Dedifferentiated amniotic fluid mesenchymal stem cell (primary cell): ENCODE results near the gene DRAXIN.
A peak's percentile ranks its signal among the peaks of the same experiment; 100 is the strongest.

Experiments
- DNase-seq: peaks from one replicate; pipeline ENCODE4 v3.0.0-alpha.2; 2016; ENCODE audit errors: extremely low spot score

DRAXIN gene, protein sequence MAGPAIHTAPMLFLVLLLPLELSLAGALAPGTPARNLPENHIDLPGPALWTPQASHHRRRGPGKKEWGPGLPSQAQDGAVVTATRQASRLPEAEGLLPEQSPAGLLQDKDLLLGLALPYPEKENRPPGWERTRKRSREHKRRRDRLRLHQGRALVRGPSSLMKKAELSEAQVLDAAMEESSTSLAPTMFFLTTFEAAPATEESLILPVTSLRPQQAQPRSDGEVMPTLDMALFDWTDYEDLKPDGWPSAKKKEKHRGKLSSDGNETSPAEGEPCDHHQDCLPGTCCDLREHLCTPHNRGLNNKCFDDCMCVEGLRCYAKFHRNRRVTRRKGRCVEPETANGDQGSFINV

DNA sequence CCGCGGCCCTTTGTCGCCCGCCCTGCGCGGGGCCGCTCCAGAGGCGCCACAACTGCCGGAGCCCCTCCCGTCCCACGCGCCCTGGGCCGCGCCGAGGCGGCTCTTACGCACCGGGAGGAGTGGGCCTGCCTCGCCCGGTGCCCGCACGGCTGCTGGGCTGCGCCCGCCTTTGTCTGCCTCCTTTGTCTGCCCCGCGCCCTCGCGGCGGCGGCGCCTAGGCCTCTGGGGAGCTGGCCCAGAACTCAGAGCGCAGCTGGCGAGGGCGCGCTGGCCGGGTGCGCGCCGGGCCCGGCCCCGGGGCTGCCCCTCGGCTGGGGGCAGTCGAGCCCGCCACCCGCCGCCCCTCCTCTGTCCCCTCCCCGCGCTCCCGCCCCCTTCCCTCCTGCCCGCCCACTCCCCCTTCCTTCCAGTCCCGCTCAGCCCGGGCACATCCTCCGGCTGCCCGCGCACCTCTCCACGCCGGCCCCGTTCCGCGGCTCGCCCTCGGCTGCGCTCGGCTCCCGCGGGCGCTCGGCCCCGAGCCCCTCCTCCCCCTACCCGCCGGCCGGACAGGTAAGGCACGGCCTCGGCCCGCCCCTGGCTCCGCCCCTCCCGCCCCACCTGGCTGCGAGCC is at the start of gene DRAXIN:
TSS of gene DRAXIN (plus strand) at position 409 of the 613 bp plus-strand sequence. CDS start 14,549 bp downstream, outside the sequence.
- no peak for DNase-seq

DNA sequence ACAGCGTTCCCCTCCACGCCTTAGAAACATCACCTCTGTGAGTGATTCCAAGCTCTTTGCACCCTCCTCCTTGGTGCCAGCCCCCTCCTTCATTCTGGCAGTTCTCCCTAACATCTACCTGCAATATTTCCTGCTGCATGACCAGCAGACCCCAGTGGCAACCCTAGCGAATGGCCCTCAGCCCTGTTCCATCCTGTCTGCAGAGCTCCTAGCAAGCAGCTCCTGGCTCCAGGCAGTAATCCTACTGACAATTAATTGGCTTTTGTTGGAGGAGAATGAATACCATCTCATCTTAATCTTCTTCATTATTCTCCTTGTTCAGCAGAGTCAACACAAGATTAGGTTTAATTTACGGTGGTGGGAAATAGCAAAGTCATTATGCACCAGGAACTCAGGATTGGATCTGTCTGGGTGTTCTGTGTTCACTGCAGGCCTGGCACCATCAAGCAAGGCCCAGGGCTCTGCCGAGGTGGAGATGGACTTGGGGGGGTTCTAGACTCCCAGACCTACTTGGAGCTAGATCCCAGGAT is 49.7 kb upstream of the DRAXIN start:
- DNase-seq = no peak

DNA sequence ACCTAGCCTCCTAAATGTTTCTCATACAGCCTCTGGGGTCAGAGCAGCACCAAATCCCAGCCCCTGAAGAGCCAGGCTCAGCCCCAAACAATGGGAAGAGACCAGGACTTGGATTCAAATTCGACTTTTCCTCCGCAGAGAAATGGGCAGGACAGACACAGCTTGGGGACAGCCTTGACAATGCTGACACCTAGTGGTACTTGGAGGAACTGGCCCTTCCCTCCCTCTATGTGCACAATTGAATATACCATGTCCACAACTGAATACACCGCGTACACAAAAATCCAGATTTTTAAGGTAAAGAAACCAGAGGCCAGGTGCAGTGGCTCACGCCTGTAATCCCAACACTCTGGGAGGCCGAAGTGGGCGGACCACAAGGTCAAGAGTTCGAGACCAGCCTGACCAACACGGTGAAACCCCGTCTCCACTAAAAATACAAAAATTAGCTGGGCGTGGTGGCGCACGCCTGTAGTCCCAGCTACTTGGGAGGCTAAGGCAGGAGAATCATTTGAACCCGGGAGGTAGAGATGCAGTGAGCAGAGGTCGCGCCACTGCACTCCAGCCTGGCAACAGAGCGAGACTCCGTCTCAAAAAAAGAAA is 49.0 kb upstream of the DRAXIN start:
- peak; percentile 40 for DNase-seq

DNA sequence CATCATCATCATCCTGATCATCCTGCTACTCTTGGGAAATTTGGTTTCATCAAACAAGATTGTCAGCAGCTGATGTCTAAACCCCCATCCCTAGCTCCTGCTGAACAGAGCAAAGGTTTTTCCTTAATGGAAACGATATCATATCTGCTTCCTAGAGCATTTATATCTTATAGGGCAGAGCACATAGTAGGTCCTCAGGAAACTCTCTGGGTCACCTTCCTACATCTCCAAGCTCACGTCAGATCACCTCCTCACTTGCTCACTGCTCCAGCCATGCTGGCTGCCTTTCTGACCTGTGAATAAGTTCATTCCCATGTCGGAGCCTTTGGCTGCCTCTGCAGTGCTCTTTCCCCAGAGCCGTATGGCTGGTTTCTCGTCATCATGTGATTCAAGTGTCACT is 47.7 kb upstream of the DRAXIN start:
- DNase-seq = no peak

DNA sequence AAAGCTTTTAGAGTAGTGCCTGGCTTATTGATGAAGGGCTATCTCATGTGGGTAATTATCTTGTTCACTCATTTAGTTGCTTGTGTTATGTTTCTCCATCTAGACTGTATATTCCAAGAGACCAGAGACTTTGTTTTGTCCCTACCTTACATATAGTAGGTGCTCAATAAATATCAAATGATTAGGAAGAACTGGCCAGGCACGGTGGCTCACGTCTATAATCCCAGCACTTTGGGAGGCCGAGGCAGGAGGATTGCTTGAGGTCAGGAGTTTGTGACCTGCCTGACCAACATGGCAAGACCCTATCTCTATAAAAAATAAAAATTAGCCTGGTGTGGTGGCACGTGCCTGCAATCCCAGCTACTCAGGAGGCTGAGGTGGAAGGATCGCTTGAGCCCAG is 46.2 kb upstream of the DRAXIN start:
- no peak for DNase-seq

DNA sequence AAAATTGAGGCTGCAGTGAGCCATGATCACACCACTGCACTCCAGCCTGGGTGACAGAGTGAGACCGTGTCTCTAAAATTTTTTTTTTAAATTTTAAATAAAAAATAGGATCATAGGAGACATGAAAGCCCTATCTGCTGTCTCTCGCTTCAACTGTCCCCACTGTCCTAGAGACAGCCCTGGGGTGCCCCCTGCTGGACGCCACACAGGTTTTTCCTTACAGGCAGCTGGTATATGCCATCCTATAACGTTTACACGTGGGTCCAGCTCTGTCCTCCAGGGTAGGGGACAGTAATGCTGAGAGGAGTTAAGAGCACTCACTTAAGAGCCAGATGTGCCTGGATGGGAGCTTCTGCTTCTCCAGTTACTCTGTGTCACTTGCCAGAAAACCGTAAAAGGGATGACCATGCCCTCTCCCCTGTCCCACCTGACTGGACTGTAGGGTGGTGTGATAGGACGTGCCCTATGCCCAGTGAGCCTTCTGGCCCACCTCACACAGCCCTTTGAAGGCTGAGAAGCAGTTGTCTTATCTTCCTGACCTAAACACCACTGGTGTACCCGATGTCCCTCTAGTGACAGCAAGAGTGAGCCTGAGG is 45.7 kb upstream of the DRAXIN start:
- DNase-seq = peak; percentile 73

DNA sequence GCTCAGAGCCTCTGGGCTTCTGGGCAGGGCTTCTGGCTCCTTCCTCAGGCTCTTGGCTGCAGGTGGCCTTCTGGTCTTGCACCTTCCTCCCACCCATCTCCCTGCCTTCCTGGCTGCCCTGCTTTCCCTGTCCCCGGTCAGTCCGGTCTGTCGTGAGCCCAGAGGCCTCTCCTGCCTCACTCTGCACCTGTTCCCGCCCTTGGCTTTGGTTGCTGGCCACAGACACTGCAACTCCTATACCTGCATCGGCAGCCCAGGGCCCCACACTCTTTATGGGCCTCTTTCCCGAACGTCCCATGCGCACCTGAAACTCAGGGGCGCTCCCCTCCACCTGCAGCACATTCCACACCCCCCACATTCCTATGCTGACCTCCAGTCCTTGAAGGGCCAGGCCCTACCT is 45.2 kb upstream of the DRAXIN start:
- DNase-seq = no peak

DNA sequence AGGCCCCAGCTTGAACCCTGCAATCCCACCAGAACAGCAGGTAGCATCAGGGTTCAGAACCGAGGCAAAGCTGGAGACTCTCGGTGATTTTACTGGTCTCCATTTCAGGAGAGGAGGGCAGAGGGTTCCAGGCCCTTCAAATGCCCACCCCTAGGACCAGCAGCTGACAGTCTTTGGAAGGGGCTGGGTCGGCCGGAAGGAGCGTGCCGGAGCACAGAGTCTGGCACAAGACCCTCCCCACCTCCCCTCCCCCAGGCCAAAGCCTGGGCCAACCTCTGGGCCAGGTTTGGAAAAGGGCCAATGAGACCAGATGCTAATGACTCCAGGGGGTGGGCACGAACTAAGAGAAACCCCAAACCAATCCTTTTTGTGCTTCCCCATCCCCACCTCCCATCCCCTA is 44.2 kb upstream of the DRAXIN start:
- no peak for DNase-seq

DNA sequence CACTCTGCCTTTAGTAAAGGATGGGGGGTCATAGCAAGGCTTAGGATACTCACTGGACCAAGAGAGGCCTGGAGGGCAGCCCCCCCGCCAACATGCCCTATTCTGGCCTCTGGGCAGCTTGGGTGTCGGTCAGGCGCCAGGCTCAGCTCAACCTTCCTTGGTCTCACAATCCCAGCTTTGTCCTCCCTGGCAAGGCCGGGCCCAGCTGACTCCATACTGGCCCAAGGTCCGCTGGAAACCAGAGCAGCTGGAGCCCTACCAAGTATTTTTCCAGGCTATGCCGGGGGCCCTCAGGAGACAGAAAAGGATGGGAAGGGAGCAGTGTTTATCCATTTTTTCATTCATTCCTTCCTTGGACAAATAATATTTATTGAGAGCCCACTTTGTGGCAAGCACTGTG is 43.5 kb upstream of the DRAXIN start:
- DNase-seq = no peak

DNA sequence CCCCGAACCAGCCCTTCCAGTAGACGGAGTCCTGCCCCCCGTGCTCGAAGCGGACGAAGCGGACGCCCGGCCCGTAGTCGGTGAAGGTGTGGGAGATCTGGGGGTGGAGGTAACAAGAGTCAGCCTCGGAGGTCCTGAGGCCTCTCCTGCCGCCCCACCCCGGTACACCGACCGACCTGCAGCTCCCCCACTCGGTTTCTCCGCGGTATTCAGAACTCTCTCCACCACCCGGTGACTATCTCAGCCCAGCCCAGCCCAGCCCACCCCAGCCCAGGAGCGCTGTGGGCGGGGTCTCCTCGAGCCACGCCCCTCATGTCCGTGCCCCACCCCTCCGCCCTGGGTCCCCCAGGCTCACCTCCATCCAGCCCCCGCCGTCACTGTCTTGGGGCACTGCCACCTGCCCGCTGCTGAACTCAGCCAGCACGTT is 42.8 kb upstream of the DRAXIN start:
- DNase-seq = no peak

DNA sequence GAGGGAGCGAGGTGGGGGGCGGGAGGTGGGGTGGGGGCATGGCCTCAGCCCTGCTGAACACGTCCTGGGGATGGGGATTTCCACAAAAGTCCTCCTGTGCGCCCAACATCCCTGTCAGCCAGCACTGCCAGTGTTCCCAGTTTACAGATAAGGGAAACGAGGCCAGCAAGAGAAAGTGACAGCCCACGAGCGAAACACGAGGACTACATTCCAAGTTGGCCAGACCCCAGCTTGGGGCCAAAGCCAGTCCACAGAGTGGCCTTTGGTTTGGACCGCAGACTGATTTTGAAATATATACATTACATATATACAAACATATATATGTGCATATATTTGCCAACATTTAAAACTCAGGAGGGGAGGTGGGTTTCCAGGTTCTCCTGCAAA is 42.3 kb upstream of the DRAXIN start:
- DNase-seq = no peak

DNA sequence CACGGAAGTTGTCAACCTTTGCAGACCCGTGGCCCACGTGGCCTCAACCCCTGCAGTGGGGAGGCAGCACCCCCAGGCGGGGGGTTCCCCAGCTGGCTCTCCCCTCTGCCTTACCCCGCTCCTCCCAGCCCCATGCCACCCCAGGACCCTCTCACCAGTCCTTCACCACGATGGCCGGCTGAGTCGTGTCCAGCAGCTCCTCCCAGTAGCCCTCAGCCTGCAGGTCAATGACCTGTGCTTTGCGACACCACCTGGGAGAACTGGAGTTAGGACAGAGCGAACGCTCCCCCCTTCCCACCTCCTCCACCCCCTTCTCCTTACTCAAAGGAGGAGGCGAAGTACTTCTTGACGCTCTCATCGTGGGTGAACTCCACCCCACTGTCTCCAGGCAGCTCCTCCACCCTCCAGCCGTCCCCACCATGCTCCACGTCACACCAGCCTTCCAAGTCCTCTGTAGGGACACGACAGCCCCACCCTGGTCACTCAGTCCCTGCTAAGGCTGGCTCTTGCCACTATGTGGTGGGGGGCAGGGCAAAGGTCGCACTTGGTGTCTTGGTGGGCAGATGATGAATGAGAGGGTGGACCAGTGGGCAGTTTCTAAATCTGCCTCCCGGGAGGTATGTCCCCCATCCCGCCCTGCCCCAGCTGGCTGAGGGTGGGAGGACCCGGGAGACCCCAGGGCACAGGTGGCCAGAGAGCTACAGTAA is 41.7 kb upstream of the DRAXIN start:
- no peak for DNase-seq

DNA sequence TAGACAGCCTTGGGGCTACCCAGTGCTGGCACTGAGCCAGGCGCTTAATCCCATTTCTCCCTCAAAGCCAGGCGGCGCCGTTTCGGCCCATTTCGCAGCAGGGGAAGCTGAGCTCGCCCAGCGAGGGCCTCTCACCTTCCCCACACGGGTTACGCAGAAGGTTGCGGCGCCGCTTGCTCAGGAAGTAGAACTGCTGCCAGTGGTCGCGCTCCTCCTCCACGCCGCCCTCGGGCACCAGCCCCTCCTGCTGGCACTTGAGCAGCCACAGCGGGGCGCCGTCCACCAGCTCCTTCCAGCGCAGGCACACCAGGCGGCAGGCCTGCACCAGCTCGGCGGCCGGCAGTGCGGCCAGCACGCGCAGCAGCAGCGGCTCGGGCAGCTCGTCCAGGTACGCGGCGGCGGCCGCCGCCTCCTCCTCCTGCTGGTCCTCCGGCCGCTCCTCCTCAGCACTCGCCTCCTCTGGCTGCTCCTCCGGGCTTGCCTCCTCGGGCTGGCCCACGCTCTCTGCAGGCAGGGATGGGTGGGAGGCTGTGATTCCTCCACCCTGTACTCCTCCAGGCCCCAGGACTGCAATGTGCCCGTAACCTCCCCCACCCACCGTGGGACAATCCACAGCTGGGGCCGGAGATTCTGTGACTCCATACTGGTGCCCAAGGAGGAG is 41.0 kb upstream of the DRAXIN start:
- DNase-seq = peak; percentile 34

DNA sequence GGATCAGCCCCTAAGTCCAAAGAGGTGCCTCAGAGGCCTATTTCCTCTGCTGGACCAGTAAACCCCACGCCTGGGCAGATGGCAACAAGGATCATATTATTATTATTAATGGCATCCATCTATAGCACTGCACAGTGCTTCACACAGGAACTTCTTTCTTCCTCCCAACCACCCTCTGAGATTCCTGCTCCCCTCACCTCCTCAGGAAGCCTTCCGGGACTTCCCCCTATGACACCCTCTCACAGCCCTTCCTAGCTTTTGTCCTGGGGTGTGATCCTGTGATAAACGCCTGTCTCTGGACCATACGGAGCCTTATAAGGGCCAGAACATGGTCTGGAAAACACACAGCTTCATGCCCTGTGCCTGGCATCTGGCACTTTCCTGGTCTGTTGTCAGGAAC is 40.5 kb upstream of the DRAXIN start:
- DNase-seq = no peak

DNA sequence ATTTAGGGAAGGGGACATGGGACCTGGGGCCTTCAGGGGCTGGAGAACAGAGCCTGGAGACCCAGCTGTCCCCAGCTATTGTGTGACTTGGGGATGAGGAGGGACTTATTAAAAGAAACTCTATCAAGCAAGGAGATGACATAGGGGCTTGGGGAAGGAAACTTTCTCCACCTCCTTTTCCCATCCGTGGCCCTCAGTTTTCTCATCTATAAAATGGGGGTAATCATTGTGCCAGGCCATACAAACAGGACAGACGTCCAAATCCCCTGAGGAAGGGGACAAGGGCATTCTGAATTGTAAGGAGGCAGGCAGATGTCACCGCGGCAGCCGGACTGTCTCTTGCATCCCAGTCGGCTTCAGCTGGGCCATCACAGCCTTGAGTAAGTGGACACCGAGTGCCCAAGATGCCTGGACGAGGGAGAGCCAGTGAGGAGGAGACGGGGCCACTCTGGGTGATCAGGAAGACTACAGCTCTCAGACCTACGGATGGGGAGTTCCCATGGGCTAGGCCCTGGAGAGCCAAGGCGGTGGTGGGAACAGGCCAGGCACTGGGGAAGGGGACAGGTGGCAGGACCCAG is 39.2 kb upstream of the DRAXIN start:
- no peak for DNase-seq

DNA sequence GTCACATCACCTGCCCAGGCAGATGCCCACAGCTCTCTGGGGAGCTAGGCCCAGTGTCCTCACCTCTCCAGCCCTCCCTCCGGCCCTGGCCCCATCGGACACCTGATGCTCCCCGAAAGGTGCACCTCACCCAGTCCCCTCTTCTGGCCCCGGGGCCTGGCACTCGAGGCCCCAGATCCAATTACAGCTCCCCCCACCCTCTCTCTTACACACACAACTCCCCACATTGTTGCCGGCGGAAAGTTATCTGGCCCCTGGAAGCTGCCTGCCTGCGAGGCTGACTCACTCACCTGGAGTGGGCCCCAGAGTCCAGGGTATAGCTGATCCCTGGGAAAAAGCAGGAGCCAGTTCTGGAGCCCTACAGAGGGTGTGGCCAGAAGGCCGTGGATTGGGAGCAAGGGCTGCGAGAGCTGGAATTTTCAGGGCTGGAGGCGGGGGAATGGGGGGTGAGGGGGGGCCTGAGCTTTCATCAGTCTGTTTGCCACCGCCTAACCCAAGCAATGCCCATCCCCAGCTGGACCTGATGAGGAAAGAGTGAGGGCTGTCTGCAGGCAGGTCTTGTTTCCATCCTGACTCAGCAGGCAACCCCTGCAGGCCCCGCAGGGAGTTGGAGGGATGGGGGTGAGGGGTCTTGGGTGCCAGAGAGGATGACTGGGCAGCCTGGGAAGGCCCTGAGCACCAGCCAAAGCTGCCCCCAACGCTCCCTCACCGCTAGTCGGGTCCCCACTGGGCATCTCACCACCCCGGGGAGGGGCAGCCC is 38.2 kb upstream of the DRAXIN start:
- DNase-seq = no peak

DNA sequence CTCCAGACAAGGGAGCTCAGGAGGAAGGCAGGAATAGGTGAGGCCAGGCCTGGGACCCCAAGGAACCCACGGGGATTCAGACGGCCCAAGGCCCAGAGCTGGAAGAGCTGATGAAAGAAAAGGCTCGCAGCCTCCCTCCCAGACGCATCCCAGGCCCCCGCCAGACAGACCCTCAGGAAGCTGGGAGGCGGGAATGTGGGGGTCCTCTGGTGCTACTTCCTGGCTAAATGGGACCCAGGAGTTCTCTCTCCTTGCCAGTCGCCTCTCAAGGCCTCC is 37.7 kb upstream of the DRAXIN start:
- DNase-seq = no peak

DNA sequence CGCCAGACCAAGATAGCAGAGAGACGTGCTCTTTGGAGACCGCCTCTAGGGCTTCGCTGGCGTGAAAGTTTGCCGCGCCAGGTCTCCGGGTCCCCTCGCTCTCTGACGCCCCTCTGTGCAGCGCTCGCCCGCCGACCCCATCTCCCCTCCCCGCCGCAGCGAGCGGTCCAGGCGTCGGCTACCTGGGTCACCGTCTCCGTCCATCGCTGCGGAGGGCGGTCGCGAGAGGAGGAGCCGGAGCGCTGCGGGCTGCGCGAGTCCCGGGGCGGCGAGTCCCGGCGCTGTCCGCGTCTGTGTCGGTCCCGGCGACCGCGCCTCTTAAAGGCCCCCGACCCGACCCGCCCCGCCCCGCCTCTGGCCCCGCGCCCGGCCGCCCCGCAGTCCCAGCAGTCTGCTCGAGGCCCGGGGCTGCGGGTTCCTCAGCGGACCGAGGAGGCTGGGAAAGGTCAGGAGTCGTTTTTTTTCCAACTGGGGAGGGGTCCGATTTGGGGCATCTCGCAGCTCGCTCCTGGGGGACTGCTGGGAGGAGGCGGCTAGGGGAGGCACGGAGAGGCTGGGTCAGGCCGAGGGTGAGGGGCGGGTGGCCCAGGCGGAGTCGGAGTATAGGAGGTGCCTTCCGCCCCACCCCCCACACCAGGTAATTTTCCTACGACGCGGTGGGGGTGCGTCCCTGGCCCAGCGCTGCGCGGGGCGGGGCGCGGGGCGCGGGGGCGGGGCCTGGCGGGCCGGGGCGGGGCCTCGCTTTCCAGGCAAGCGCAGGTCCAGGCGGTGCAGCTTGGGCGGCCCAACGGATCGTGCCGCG is 37.2 kb upstream of the DRAXIN start, which contains the start of the genes FBXO2 and FBXO44:
TSS of gene FBXO2 (minus strand) at position 293 of the 802 bp plus-strand sequence. CDS start at position 204, 89 bp downstream.
TSS of gene FBXO44 (plus strand) at position 741 of the 802 bp plus-strand sequence. CDS start 959 bp downstream, outside the sequence.
- no peak for DNase-seq
